Cardiac fibroblast (primary cell): Measurements from ENCODE around the gene SLC9A7.
"Not testable (repeated sequence)": the region's sequence is repeated elsewhere in the genome, so short reads cannot be mapped to it uniquely, and the experiment has no call there.

Experiments used
- DNase-seq, 2 donors: peaks; one replicate each; pipeline versions ENCODE4 v3.0.0 to v3.0.0-alpha.2; 2010; ENCODE audit warnings: low read depth in 2 of 2
- H3K4me3 ChIP-seq, 2 donors: replicated peaks in 1 of 2; 1 replicate in 1 of 2; 2 replicates in 1 of 2; pipeline ENCODE4 v1.5.1; 2011; ENCODE audit warnings: low read depth in 2 of 2, low read length in 2 of 2, mild to moderate bottlenecking in 2 of 2, moderate library complexity in 1 of 2
- TF ChIP-seq, protein P1 (sequence below): IDR thresholded peaks from one replicate; pipeline ENCODE4 v1.5.1; 2011; ENCODE audit warnings: low read depth, mild to moderate bottlenecking, low read length, inconsistent platforms

Gene SLC9A7

DNA sequence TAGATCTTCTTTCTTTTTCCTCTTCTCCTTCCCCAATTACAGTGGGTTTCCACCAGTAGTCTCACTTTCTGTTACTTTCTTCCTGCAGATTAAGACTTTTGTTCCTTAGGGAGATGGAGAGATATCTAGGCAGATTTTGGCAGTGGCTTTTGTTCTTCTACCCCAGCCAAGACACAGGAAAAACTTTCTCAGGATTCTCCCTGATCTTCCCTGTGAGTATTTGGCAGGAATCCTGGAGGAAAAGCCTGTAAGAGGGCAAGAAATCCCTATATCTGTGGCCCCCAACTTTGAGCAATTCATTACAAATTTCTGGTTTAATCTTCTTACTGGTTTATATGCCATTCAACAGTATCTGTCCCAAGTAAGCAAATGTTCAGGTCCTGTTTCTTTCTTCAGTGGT, 21.9 kb downstream of the SLC9A7 start:
- peak in 1 of 2 donors; percentile 27 for DNase-seq
- TF ChIP-seq, protein P1, sequence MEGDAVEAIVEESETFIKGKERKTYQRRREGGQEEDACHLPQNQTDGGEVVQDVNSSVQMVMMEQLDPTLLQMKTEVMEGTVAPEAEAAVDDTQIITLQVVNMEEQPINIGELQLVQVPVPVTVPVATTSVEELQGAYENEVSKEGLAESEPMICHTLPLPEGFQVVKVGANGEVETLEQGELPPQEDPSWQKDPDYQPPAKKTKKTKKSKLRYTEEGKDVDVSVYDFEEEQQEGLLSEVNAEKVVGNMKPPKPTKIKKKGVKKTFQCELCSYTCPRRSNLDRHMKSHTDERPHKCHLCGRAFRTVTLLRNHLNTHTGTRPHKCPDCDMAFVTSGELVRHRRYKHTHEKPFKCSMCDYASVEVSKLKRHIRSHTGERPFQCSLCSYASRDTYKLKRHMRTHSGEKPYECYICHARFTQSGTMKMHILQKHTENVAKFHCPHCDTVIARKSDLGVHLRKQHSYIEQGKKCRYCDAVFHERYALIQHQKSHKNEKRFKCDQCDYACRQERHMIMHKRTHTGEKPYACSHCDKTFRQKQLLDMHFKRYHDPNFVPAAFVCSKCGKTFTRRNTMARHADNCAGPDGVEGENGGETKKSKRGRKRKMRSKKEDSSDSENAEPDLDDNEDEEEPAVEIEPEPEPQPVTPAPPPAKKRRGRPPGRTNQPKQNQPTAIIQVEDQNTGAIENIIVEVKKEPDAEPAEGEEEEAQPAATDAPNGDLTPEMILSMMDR: no peak
- no peak overlapping the region for H3K4me3 ChIP-seq

DNA sequence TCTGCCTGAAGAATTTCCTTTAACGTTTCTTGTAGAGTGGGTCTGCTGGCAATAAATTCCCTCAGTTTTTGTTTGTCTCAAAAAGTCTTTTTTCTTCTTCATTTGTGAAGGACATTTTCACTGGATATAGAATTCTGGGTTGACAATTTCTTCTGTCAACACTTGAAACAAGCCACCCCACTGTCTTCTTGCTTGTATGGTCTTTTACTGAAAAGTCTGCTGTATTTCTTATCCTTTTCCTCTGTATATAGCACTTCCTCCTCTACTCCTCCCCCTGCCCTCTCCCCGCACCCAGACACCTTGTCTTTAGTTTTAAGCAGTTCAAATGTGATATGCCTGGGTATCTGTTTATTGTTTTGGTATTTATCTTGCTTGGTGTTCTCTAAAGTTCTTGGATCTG, 23.3 kb downstream of the SLC9A7 start:
- TF ChIP-seq, protein P1: no peak
- H3K4me3 ChIP-seq: no peak overlapping the region
- no peak for DNase-seq

DNA sequence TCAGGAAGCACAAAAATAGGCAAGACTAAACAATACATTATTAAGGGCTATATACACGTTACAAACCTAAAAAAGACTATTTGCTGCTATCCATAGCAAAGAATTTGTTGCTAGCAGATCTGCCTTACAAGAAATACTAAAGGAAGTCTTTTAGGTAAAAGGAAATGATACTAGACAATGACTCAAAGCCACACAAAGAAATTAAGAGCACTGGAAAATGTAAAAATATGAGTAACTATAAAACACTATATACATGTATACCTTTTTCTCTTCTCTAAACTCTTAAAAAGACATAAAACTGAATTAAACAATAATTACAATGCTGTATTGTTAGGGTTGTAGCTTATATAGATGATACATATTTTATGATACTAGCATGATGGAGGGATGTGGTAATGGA, 25.7 kb downstream of the SLC9A7 start:
- no peak for DNase-seq
- TF ChIP-seq, protein P1: no peak
- H3K4me3 ChIP-seq: no peak overlapping the region

DNA sequence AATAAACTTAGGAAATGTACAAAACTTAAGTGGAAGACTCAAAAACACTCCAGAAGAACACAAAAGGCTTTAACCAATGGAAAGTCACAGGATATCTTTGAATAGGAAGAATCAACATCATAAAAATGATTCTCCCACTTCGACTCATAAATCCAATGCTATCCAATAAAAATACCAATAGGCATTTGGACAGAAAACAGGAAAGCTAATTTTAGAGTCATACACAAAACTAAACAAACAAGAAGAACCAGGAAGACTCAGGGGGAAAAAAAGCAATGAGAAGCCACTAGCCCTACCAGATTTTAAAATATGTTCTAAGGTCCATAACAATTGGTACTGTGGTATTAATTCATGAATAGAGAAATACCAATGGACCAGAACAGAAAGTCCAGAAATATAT, 28.2 kb downstream of the SLC9A7 start:
- no peak for DNase-seq
- TF ChIP-seq, protein P1: no peak
- no peak overlapping the region for H3K4me3 ChIP-seq

DNA sequence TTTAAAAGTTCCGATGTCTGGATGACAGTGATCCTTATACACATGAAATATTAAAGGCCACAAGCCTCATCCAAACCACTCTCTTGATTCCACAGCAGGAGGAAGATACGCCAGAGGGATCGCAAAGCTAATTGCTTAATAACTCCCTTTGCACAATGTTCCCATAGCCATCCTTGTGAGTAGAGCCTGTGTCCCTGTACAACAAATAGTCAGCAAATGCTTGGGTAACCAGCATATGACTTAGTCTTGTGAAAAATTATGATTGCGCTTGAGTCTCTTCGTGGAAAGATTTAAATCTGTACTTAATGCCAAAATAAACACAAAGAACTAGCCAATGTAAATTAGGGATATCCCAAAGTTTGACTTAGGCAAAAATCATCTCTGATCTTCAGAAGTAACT, 31.5 kb downstream of the SLC9A7 start:
- TF ChIP-seq, protein P1: no peak
- peak; percentile 12 to 79 for DNase-seq
- no peak overlapping the region for H3K4me3 ChIP-seq

DNA sequence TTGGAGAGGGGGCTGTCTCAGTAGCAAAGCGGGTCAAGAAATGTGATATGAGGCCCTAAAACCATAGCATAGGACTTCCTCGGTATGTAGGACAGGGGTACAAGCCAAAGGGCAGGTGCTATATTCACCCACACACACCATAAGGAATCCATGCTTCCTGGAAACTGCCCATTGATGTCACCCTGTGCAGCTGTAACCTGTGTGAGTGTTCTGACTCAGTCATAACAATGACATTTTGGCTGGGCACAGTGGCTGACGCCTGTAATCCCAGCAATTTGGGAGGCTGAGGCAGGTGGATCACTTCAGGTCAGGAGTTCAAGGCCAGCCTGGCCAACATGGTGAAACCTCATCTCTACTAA, 35.4 kb downstream of the SLC9A7 start:
- not testable (repeated sequence) for H3K4me3 ChIP-seq

DNA sequence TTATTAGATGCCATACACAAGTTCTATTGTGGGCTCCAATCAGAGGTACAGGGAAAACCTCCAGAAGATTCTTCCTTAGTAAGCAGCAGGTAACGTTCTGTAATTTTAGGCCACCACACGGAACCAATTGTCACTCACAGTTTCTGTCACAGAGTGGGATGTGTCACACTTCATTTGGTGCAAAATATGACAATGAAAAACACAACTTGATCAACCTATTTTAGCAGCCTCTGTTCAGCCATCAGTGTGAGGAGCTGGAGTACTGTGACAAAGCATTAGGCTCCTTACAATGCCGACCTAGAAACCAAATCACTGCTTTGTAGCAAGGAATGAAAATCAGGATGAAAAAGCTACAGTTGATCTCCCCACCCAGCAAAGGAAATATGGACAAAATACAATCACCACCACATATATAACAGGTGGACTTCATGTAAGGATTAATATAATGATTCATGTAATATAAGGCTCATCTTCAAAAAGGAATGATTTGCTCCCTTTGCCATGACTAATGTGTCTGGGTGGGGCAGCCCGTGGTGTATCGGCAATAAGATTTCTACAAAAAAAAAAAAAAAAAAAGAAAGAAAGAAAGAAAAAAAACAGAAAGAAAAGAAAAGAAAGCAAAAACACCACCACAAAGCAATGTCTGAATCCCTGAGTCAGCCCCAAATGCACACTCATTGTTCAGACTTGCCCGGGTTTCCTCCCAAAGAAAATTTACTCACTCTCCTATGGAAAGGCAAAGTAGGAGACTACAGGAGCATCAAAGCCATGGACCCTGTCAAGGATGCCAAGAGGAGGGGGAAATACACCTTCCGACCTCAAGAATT, 36.0 kb downstream of the SLC9A7 start:
- TF ChIP-seq, protein P1: no peak
- DNase-seq: peak in 1 of 2 donors; percentile 54
- H3K4me3 ChIP-seq: no peak overlapping the region

More for the DNA sequence above, 35.4 kb downstream of the SLC9A7 start:
- not testable (repeated sequence) for DNase-seq
